Mammary epithelial cell (primary cell): ENCODE measurements around the gene SERTAD2.

Experiments used
- CTCF ChIP-seq, 2 donors: IDR thresholded peaks in 1 of 2; conservative IDR thresholded peaks in 1 of 2; 2 replicates each; pipeline ENCODE4 v1.5.1; 2011 to 2012; ENCODE audit warnings: inconsistent platforms in 2 of 2, low read length in 2 of 2, mild to moderate bottlenecking in 2 of 2, control low read depth in 1 of 2, low read depth in 1 of 2; ENCODE audit not compliant: insufficient read depth in 1 of 2; ENCODE audit errors: extremely low read depth in 1 of 2
- EZH2 ChIP-seq: IDR thresholded peaks from 2 replicates; pipeline ENCODE4 v1.6.1; 2012; ENCODE audit warnings: low read length, inconsistent platforms, borderline replicate concordance

GRCh38 chr2:64627860-64628841 is 25.6 kb downstream of the SERTAD2 start:
- TF ChIP-seq EZH2 = no peak
- no peak for TF ChIP-seq CTCF (conservative IDR thresholded peaks at IDR 0.05 in 1 of 2, IDR thresholded peaks at IDR 0.05 in 1 of 2; ENCODE audit: extremely low read depth in 1 of 2, insufficient read depth in 1 of 2, low read depth in 1 of 2, low read length in 2 of 2)
